ENCODE results near the gene MPDU1. TPM values are rescaled to one million over a fixed set of nuclear protein-coding genes. Genes with fewer than 3 reads are reported as not detected.

Gene MPDU1
- total RNA-seq, 6 experiments from 2014 or later: 59.2 to 91.2 (median 68.6) TPM

- DNase-seq: no peak
- Mint-ChIP-seq H3K36me3 (ENCODE audit: low read depth) (peaks cover 79% of the 10 kb centered on the region), H3K4me1 (ENCODE audit: low read depth) (peaks cover 56% of the 10 kb centered on the region), H3K27ac (peak overlapping the region; percentile 97), H3K27me3 (ENCODE audit: insufficient read depth) (peaks cover 40% of the 10 kb centered on the region), H3K9me3 (peaks cover 9% of the 10 kb centered on the region), H3K4me3 (peak overlapping the region; percentile 94)
- TF ChIP-seq CTCF (IDR thresholded peaks at IDR 0.05): no peak
Measured at GRCh38 chr17:7572338-7572587, 11.4 kb upstream of the MPDU1 start.

GRCh38 chr17:7572588-7573323, 10.9 kb upstream of the MPDU1 start:
- TF ChIP-seq CTCF (IDR thresholded peaks at IDR 0.05): peak; percentile 43
- peaks cover 56% of the 10 kb centered on the region for H3K4me1 Mint-ChIP-seq (ENCODE audit: low read depth)
- peak overlapping the region; percentile 97 for H3K27ac Mint-ChIP-seq
- DNase-seq: peak; percentile 100
- H3K9me3 Mint-ChIP-seq: peaks cover 9% of the 10 kb centered on the region
- peak overlapping the region; percentile 94 for H3K4me3 Mint-ChIP-seq
- H3K36me3 Mint-ChIP-seq (ENCODE audit: low read depth): peaks cover 79% of the 10 kb centered on the region
- H3K27me3 Mint-ChIP-seq (ENCODE audit: insufficient read depth): peaks cover 44% of the 10 kb centered on the region

- peaks cover 63% of the 10 kb centered on the region for H3K4me1 Mint-ChIP-seq (ENCODE audit: low read depth)
- peaks cover 51% of the 10 kb centered on the region for H3K27me3 Mint-ChIP-seq (ENCODE audit: insufficient read depth)
- H3K36me3 Mint-ChIP-seq (ENCODE audit: low read depth): peaks cover 84% of the 10 kb centered on the region
- H3K4me3 Mint-ChIP-seq: peak overlapping the region; percentile 94
- peak; percentile 78 for DNase-seq
- TF ChIP-seq CTCF (IDR thresholded peaks at IDR 0.05): no peak
- peak overlapping the region; percentile 97 for H3K27ac Mint-ChIP-seq
- peaks cover 9% of the 10 kb centered on the region for H3K9me3 Mint-ChIP-seq
Measured at GRCh38 chr17:7573324-7574080, 10.2 kb upstream of the MPDU1 start.

- Mint-ChIP-seq H3K36me3 (ENCODE audit: low read depth) (peaks cover 83% of the 10 kb centered on the region), H3K27ac (peak overlapping the region; percentile 97), H3K4me3 (peak overlapping the region; percentile 94), H3K9me3 (peaks cover 9% of the 10 kb centered on the region), H3K4me1 (ENCODE audit: low read depth) (peaks cover 71% of the 10 kb centered on the region), H3K27me3 (ENCODE audit: insufficient read depth) (peaks cover 59% of the 10 kb centered on the region)
- no peak for TF ChIP-seq CTCF (IDR thresholded peaks at IDR 0.05)
- DNase-seq: no peak
Measured at GRCh38 chr17:7574176-7574953, 9.3 kb upstream of the MPDU1 start.

- no peak for TF ChIP-seq CTCF (IDR thresholded peaks at IDR 0.05)
- DNase-seq: no peak
- Mint-ChIP-seq H3K9me3 (peaks cover 15% of the 10 kb centered on the region), H3K36me3 (ENCODE audit: low read depth) (peaks cover 78% of the 10 kb centered on the region), H3K4me3 (peak overlapping the region; percentile 94), H3K4me1 (ENCODE audit: low read depth) (peaks cover 82% of the 10 kb centered on the region), H3K27me3 (ENCODE audit: insufficient read depth) (peaks cover 70% of the 10 kb centered on the region), H3K27ac (peak overlapping the region; percentile 97)
Measured at GRCh38 chr17:7575481-7575883, 8.2 kb upstream of the MPDU1 start.

Data from HFFc6 (cell line).